Stimulated activated naive CD4-positive, alpha-beta T cell treated with Interleukin-2 at 50 U/mL for 16 hours (primary cell): ENCODE measurements around the gene GABRR1.

Source experiments
- DNase-seq: peaks from one replicate; lab custom pipeline; 2025; lab: John Stamatoyannopoulos, UW

GABRR1 gene

GRCh38 chr6:89215391-89215790 is 1.8 kb downstream of the GABRR1 start:
- DNase-seq = no peak

- DNase-seq = no peak
Observed at GRCh38 chr6:89214197-89214596, 3.0 kb downstream of the GABRR1 start.

- DNase-seq = no peak
Observed at GRCh38 chr6:89212472-89212871, 4.7 kb downstream of the GABRR1 start.

- DNase-seq = no peak
Observed at GRCh38 chr6:89209457-89209856, 7.7 kb downstream of the GABRR1 start.

GRCh38 chr6:89208551-89208950 is 8.6 kb downstream of the GABRR1 start:
- no peak for DNase-seq

- DNase-seq = no peak
Observed at GRCh38 chr6:89205819-89206218, 11.3 kb downstream of the GABRR1 start.

GRCh38 chr6:89204096-89204495 is 13.1 kb downstream of the GABRR1 start:
- no peak for DNase-seq

- DNase-seq = no peak
Observed at GRCh38 chr6:89200706-89201215, 16.4 kb downstream of the GABRR1 start.

GRCh38 chr6:89199579-89199978 is 17.6 kb downstream of the GABRR1 start:
- no peak for DNase-seq

- no peak for DNase-seq
Observed at GRCh38 chr6:89198235-89198634, 18.9 kb downstream of the GABRR1 start.

GRCh38 chr6:89197141-89197540 is 20.0 kb downstream of the GABRR1 start:
- no peak for DNase-seq

GRCh38 chr6:89194559-89194958 is 22.6 kb downstream of the GABRR1 start:
- no peak for DNase-seq

- no peak for DNase-seq
Observed at GRCh38 chr6:89190741-89191140, 26.4 kb downstream of the GABRR1 start.

- DNase-seq = no peak
Observed at GRCh38 chr6:89187504-89187903, 29.7 kb downstream of the GABRR1 start.

GRCh38 chr6:89186762-89187161 is 30.4 kb downstream of the GABRR1 start:
- no peak for DNase-seq

- no peak for DNase-seq
Observed at GRCh38 chr6:89184344-89184743, 32.8 kb downstream of the GABRR1 start.

- DNase-seq = no peak
Observed at GRCh38 chr6:89183294-89183693, 33.9 kb downstream of the GABRR1 start.

- DNase-seq = no peak
Observed at GRCh38 chr6:89180971-89181370, 36.2 kb downstream of the GABRR1 start.

GRCh38 chr6:89180112-89180511 is 37.0 kb downstream of the GABRR1 start:
- DNase-seq = no peak

- no peak for DNase-seq
Observed at GRCh38 chr6:89173634-89174033, 43.5 kb downstream of the GABRR1 start.

GRCh38 chr6:89172131-89172530 is 45.0 kb downstream of the GABRR1 start:
- no peak for DNase-seq

GRCh38 chr6:89162047-89162371 is 55.1 kb downstream of the GABRR1 start:
- DNase-seq = no peak

GRCh38 chr6:89161326-89162046 is 55.7 kb downstream of the GABRR1 start:
- DNase-seq = no peak
